Tibial artery (tissue), 4 donors: Measurements from ENCODE around the gene ATP1A4.
"Not testable (repeated sequence)": the region's sequence is repeated elsewhere in the genome, so short reads cannot be mapped to it uniquely, and the experiment has no call there.

Experiments
- DNase-seq, 2 donors: peaks; one replicate each; pipeline ENCODE4 v3.0.0-alpha.2; 2019
- H3K27ac ChIP-seq, 2 donors: fragments of 200-600 bp; sonication (generic) in 1 of 2; 1 replicate in 1 of 2; 2 replicates in 1 of 2; pipeline ENCODE4 v1.5.1; 2018 to 2019; ENCODE audit warnings: mild to moderate bottlenecking in 1 of 2
- H3K27me3 ChIP-seq, 2 donors: fragments of 200-600 bp; sonication (generic) in 1 of 2; one replicate each; pipeline versions ENCODE4 v1.5.1 to v1.6.0; 2016 to 2019
- H3K36me3 ChIP-seq, 3 donors: fragments of 200-600 bp; sonication (generic) in 2 of 3; one replicate each; pipeline ENCODE4 v1.5.1; 2016 to 2019; ENCODE audit warnings: mild to moderate bottlenecking in 2 of 3
- H3K4me1 ChIP-seq, 4 donors: fragments of 200-600 bp; sonication (generic) in 2 of 4; 1 replicate in 3 of 4; 2 replicates in 1 of 4; pipeline ENCODE4 v1.5.1; 2016 to 2019
- H3K4me3 ChIP-seq, 2 donors: fragments of 200-600 bp; sonication (generic) in 1 of 2; 1 replicate in 1 of 2; 2 replicates in 1 of 2; pipeline ENCODE4 v1.5.1; 2018 to 2019; ENCODE audit warnings: mild to moderate bottlenecking in 2 of 2
- H3K9me3 ChIP-seq, 3 donors: fragments of 200-600 bp; sonication (generic) in 1 of 3; one replicate each; pipeline ENCODE4 v1.5.1; 2016 to 2019
- CTCF ChIP-seq, 2 experiments: fragments of 200-600 bp in 1 of 2; fragments of 450-650 bp in 1 of 2; IDR thresholded peaks; one replicate each; pipeline ENCODE4 v1.5.1; 2017 to 2019; ENCODE audit warnings: antibody characterized with exemption in 2 of 2, mild to moderate bottlenecking in 1 of 2, moderate library complexity in 1 of 2
- intact Hi-C: fragments of 100-400 bp; cut with DNase I; formaldehyde crosslinking; loops from one replicate; pipeline ENCODE4 v1.15.0; 2023; ENCODE audit warnings: low total_unique reads

ATP1A4 gene

GRCh38 chr1:160107512-160107911 is 43.9 kb upstream of the ATP1A4 start:
- no peak for TF ChIP-seq CTCF (IDR thresholded peaks at IDR 0.05)
- H3K36me3 ChIP-seq, result no peaks in the 10 kb centered on the region
- H3K27me3 ChIP-seq, result no peaks in the 10 kb centered on the region
- DNase-seq, result no peak
- H3K4me3 ChIP-seq, result no peak overlapping the region
- peaks cover 0 to 41% (median 23%) of the 10 kb centered on the region in 4 donors for H3K4me1 ChIP-seq
- H3K27ac ChIP-seq, result no peak overlapping the region
- no peaks in the 10 kb centered on the region for H3K9me3 ChIP-seq
- intact Hi-C loops, result loop anchor here (10.0 kb wide), 1 partner anchor 147 kb away; no protein-coding TSS in a partner anchor

- H3K27me3 ChIP-seq, result no peaks in the 10 kb centered on the region
- DNase-seq, result no peak
- peaks cover 0 to 38% (median 22%) of the 10 kb centered on the region in 4 donors for H3K4me1 ChIP-seq
- peak; percentile 31 to 39 for TF ChIP-seq CTCF (IDR thresholded peaks at IDR 0.05)
- H3K27ac ChIP-seq, result no peak overlapping the region
- no peaks in the 10 kb centered on the region for H3K36me3 ChIP-seq
- no peak overlapping the region for H3K4me3 ChIP-seq
- H3K9me3 ChIP-seq, result no peaks in the 10 kb centered on the region
- intact Hi-C loops, result loop anchor here (10.0 kb wide), 1 partner anchor 146 kb away; no protein-coding TSS in a partner anchor
Measured at GRCh38 chr1:160108888-160109662, 42.3 kb upstream of the ATP1A4 start.

- Histone ChIP-seq H3K27me3 (no peaks in the 10 kb centered on the region), H3K27ac (no peak overlapping the region), H3K4me3 (no peak overlapping the region), H3K4me1 (peaks cover 0 to 39% (median 24%) of the 10 kb centered on the region in 4 donors), H3K9me3 (no peaks in the 10 kb centered on the region), H3K36me3 (no peaks in the 10 kb centered on the region)
- no peak for DNase-seq
- no peak for TF ChIP-seq CTCF (IDR thresholded peaks at IDR 0.05)
- intact Hi-C loops, result loop anchor here (10.0 kb wide), 1 partner anchor 145 kb away; no protein-coding TSS in a partner anchor
Measured at GRCh38 chr1:160109686-160110085, 41.7 kb upstream of the ATP1A4 start.

GRCh38 chr1:160111462-160111861 is 39.9 kb upstream of the ATP1A4 start:
- H3K27ac ChIP-seq, DNase-seq, intact Hi-C loops: not testable (repeated sequence)

GRCh38 chr1:160112357-160112756 is 39.0 kb upstream of the ATP1A4 start:
- Histone ChIP-seq H3K9me3 (no peaks in the 10 kb centered on the region), H3K27ac (no peak overlapping the region), H3K4me1 (peaks cover 0 to 54% (median 32%) of the 10 kb centered on the region in 4 donors), H3K4me3 (no peak overlapping the region), H3K27me3 (no peaks in the 10 kb centered on the region), H3K36me3 (no peaks in the 10 kb centered on the region)
- TF ChIP-seq CTCF (IDR thresholded peaks at IDR 0.05), result no peak
- DNase-seq, result no peak
- intact Hi-C loops, result no loop called here

More at GRCh38 chr1:160111462-160111861, 39.9 kb upstream of the ATP1A4 start:
- H3K36me3 ChIP-seq, H3K4me3 ChIP-seq, H3K9me3 ChIP-seq, H3K27me3 ChIP-seq: not testable (repeated sequence)
- H3K4me1 ChIP-seq, result peaks cover 0 to 48% (median 29%) of the 10 kb centered on the region in 4 donors

- Histone ChIP-seq H3K27me3 (no peaks in the 10 kb centered on the region), H3K27ac (peak overlapping the region; percentile 86 to 90), H3K36me3 (no peaks in the 10 kb centered on the region), H3K4me1 (peaks cover 0 to 63% (median 39%) of the 10 kb centered on the region in 4 donors), H3K4me3 (no peak overlapping the region), H3K9me3 (no peaks in the 10 kb centered on the region)
- intact Hi-C loops, result no loop called here
- no peak for TF ChIP-seq CTCF (IDR thresholded peaks at IDR 0.05)
- no peak for DNase-seq
Measured at GRCh38 chr1:160113407-160113806, 38.0 kb upstream of the ATP1A4 start.
